Common myeloid progenitor, CD34-positive (primary cell): ENCODE data around the gene PPARD.
A peak's percentile ranks its signal among the peaks of the same experiment; 100 is the strongest.

Experiments used
- CTCF ChIA-PET: fragments of 350-600 bp; sonication (Branson Sonifier 250); formaldehyde crosslinking; loops from one replicate; lab custom pipeline; 2021; ENCODE audit warnings: antibody characterized with exemption; lab: Charles Lee
- POLR2A ChIA-PET: fragments of 350-600 bp; sonication (Branson Sonifier 250); formaldehyde crosslinking; loops from one replicate; lab custom pipeline; 2021; ENCODE audit warnings: antibody characterized with exemption; lab: Charles Lee
- DNase-seq, 3 donors: peaks; one replicate each; pipeline versions ENCODE4 v3.0.0 to v3.0.0-alpha.2; 2013
- H3K27ac ChIP-seq, 2 experiments: 1 replicate in 1 of 2; 2 replicates in 1 of 2; pipeline ENCODE4 v1.7.0; 2013; ENCODE audit warnings: inconsistent platforms in 2 of 2, low read length in 2 of 2, mild to moderate bottlenecking in 2 of 2, low read depth in 1 of 2, moderate library complexity in 1 of 2; ENCODE audit not compliant: severe bottlenecking in 2 of 2, insufficient read depth in 1 of 2, poor library complexity in 1 of 2
- H3K27me3 ChIP-seq, 5 experiments: replicated peaks in 2 of 5; 1 replicate in 3 of 5; 2 replicates in 2 of 5; pipeline versions ENCODE4 v1.6.1 to v1.7.0; 2013; ENCODE audit warnings: low read length in 4 of 5, mild to moderate bottlenecking in 2 of 5, moderate library complexity in 2 of 5, inconsistent platforms in 1 of 5; ENCODE audit not compliant: insufficient read depth in 5 of 5, control insufficient read depth in 4 of 5
- H3K36me3 ChIP-seq, 4 experiments: 1 replicate in 2 of 4; 2 replicates in 2 of 4; pipeline versions ENCODE4 v1.6.1 to v1.7.0; 2013; ENCODE audit warnings: low read length in 3 of 4, control low read depth in 1 of 4, mild to moderate bottlenecking in 1 of 4; ENCODE audit not compliant: control insufficient read depth in 4 of 4, insufficient read depth in 4 of 4
- H3K4me1 ChIP-seq, 4 experiments: 1 replicate in 3 of 4; 2 replicates in 1 of 4; pipeline versions ENCODE4 v1.6.1 to v1.7.1; 2013; ENCODE audit warnings: low read length in 3 of 4, mild to moderate bottlenecking in 3 of 4, control low read depth in 1 of 4, inconsistent platforms in 1 of 4, moderate library complexity in 1 of 4; ENCODE audit not compliant: control insufficient read depth in 4 of 4, insufficient read depth in 4 of 4; ENCODE audit errors: control extremely low read depth in 1 of 4
- H3K4me3 ChIP-seq, 7 experiments: 1 replicate in 4 of 7; 2 replicates in 3 of 7; pipeline versions ENCODE4 v1.5.1 to v1.7.0; 2013; ENCODE audit warnings: mild to moderate bottlenecking in 7 of 7, low read length in 6 of 7, moderate library complexity in 6 of 7, inconsistent platforms in 2 of 7, low read depth in 2 of 7, control low read depth in 1 of 7; ENCODE audit not compliant: insufficient read depth in 4 of 7, control insufficient read depth in 1 of 7; ENCODE audit errors: extremely low read depth in 1 of 7
- H3K9me3 ChIP-seq, 5 experiments: 1 replicate in 4 of 5; 2 replicates in 1 of 5; pipeline versions ENCODE4 v1.6.1 to v1.7.1; 2013; ENCODE audit warnings: low read length in 4 of 5, mild to moderate bottlenecking in 2 of 5, inconsistent platforms in 1 of 5, low read depth in 1 of 5, moderate library complexity in 1 of 5; ENCODE audit not compliant: control insufficient read depth in 4 of 5, insufficient read depth in 2 of 5; ENCODE audit errors: control extremely low read depth in 1 of 5
- WGBS: methylation state at CpG from one replicate; pipeline ENCODE4 v1.1.5; 2013; ENCODE audit not compliant: insufficient coverage; 5-methylcytosine and 5-hydroxymethylcytosine counted together

PPARD gene

GRCh38 chr6:35367646-35368037 lies 25.3 kb downstream of the PPARD start:
- Histone ChIP-seq H3K4me1 (peaks cover 4 to 26% (median 18%) of the 10 kb centered on the region in 4 experiments), H3K36me3 (no peaks in the 10 kb centered on the region), H3K27ac (no peak overlapping the region), H3K4me3 (no peak overlapping the region), H3K27me3 (peaks cover 0 to 70% (median 55%) of the 10 kb centered on the region in 5 experiments), H3K9me3 (peaks cover 0 to 2% (median 0%) of the 10 kb centered on the region in 5 experiments)
- no peak for DNase-seq
- ChIA-PET CTCF (interaction anchor here (1.1 to 2.3 kb wide), 2 partner anchors 11 to 24 kb away, joined by 3 to 6 read pairs; no protein-coding TSS in a partner anchor), POLR2A (no interaction called here)
- WGBS = 100% methylated on average over 4 of the region's 5 CpGs

GRCh38 chr6:35368038-35368887 lies 25.9 kb downstream of the PPARD start:
- CTCF ChIA-PET = interaction anchor here (0.7 to 2.3 kb wide), 4 partner anchors 11 to 76 kb away, joined by 3 to 6 read pairs (median 3); no protein-coding TSS in a partner anchor
- Histone ChIP-seq H3K9me3 (peaks cover 0 to 4% (median 0%) of the 10 kb centered on the region in 5 experiments), H3K27ac (no peak overlapping the region), H3K36me3 (no peaks in the 10 kb centered on the region), H3K4me3 (no peak overlapping the region), H3K27me3 (peaks cover 0 to 70% (median 53%) of the 10 kb centered on the region in 5 experiments), H3K4me1 (peaks cover 4 to 26% (median 18%) of the 10 kb centered on the region in 4 experiments)
- 100% methylated on average over 1 of the region's 2 CpGs for WGBS
- POLR2A ChIA-PET = no interaction called here
- DNase-seq = peak in 2 of 3 donors; percentile 18 to 21

- ChIA-PET POLR2A (interaction anchor here (0.6 to 0.8 kb wide), 3 partner anchors 22 to 1307 kb away, joined by 3 read pairs; no protein-coding TSS in a partner anchor), CTCF (interaction anchor here (1.0 to 2.4 kb wide), 2 partner anchors 38 to 80 kb away, joined by 3 to 10 read pairs; no protein-coding TSS in a partner anchor)
- Histone ChIP-seq H3K36me3 (no peaks in the 10 kb centered on the region), H3K27ac (no peak overlapping the region), H3K9me3 (peaks cover 0 to 4% (median 0%) of the 10 kb centered on the region in 5 experiments), H3K4me3 (no peak overlapping the region), H3K27me3 (peaks cover 0 to 78% (median 55%) of the 10 kb centered on the region in 5 experiments), H3K4me1 (peaks cover 4 to 26% (median 18%) of the 10 kb centered on the region in 4 experiments)
- WGBS = 7% methylated on average over 6 of the region's 8 CpGs
- DNase-seq = peak; percentile 36 to 84 (median 77)
Observed at GRCh38 chr6:35370124-35370741, 27.9 kb downstream of the PPARD start.

GRCh38 chr6:35370785-35371493 lies 28.6 kb downstream of the PPARD start:
- WGBS = 20% methylated on average over 6 of the region's 9 CpGs
- no peaks in the 10 kb centered on the region for H3K36me3 ChIP-seq

GRCh38 chr6:35371494-35372262 lies 29.3 kb downstream of the PPARD start:
- peaks cover 4 to 30% (median 18%) of the 10 kb centered on the region in 4 experiments for H3K4me1 ChIP-seq
- peaks cover 0 to 4% (median 0%) of the 10 kb centered on the region in 5 experiments for H3K9me3 ChIP-seq
- peaks cover 0 to 72% (median 47%) of the 10 kb centered on the region in 5 experiments for H3K27me3 ChIP-seq
- POLR2A ChIA-PET = no interaction called here
- CTCF ChIA-PET = interaction anchor here (0.8 to 2.4 kb wide), 7 partner anchors 8 to 78 kb away, joined by 3 to 10 read pairs (median 3); no protein-coding TSS in a partner anchor
- no peak for DNase-seq
- H3K36me3 ChIP-seq = no peaks in the 10 kb centered on the region
- H3K27ac ChIP-seq = no peak overlapping the region
- 94% methylated on average over 7 of the region's 8 CpGs for WGBS
- H3K4me3 ChIP-seq = no peak overlapping the region

More at GRCh38 chr6:35370785-35371493, 28.6 kb downstream of the PPARD start:
- ChIA-PET POLR2A (interaction anchor here (0.6 to 0.7 kb wide), 2 partner anchors 95 to 1308 kb away, joined by 3 read pairs; no protein-coding TSS in a partner anchor), CTCF (interaction anchor here (0.8 to 2.4 kb wide), 5 partner anchors 33 to 79 kb away, joined by 3 to 10 read pairs (median 3); no protein-coding TSS in a partner anchor)
- no peak overlapping the region for H3K4me3 ChIP-seq
- peak in 2 of 3 donors; percentile 18 to 27 for DNase-seq
- peaks cover 0 to 4% (median 0%) of the 10 kb centered on the region in 5 experiments for H3K9me3 ChIP-seq
- peaks cover 0 to 78% (median 50%) of the 10 kb centered on the region in 5 experiments for H3K27me3 ChIP-seq
- no peak overlapping the region for H3K27ac ChIP-seq
- peaks cover 4 to 26% (median 18%) of the 10 kb centered on the region in 4 experiments for H3K4me1 ChIP-seq

GRCh38 chr6:35372633-35373032 lies 30.3 kb downstream of the PPARD start:
- H3K4me1 ChIP-seq = peaks cover 4 to 30% (median 18%) of the 10 kb centered on the region in 4 experiments
- POLR2A ChIA-PET = no interaction called here
- DNase-seq = no peak
- H3K27ac ChIP-seq = no peak overlapping the region
- no peaks in the 10 kb centered on the region for H3K36me3 ChIP-seq
- H3K27me3 ChIP-seq = peaks cover 0 to 71% (median 42%) of the 10 kb centered on the region in 5 experiments
- H3K9me3 ChIP-seq = peaks cover 0 to 4% (median 0%) of the 10 kb centered on the region in 5 experiments
- H3K4me3 ChIP-seq = no peak overlapping the region
- CTCF ChIA-PET = interaction anchor here (1.1 to 2.4 kb wide), 4 partner anchors 9 to 77 kb away, joined by 3 to 10 read pairs (median 3); no protein-coding TSS in a partner anchor
